HEK293 (cell line): ENCODE measurements around the gene TPM4.

ENCODE experiments used
- CTCF ChIA-PET: fragments of 350-600 bp; formaldehyde crosslinking; extraction: SDS; loops from one replicate; lab custom pipeline; 2021; ENCODE audit warnings: antibody characterized with exemption; lab: Yijun Ruan, JAX
- POLR2A ChIA-PET: fragments of 300-600 bp; formaldehyde crosslinking; extraction: SDS; loops from one replicate; lab custom pipeline; 2020; ENCODE audit warnings: antibody characterized with exemption, inconsistent platforms; lab: Yijun Ruan, JAX
- H3K27ac ChIP-seq: fragments of 200-500 bp; sonication (Bioruptor generic); 2 replicates; pipeline ENCODE4 v1.5.1; 2014; ENCODE audit warnings: low read depth, low read length, control low read depth, inconsistent platforms; ENCODE audit errors: extremely low read depth
- H3K36me3 ChIP-seq, 2 experiments: fragments of 200-500 bp in 1 of 2; sonication (Bioruptor generic) in 1 of 2; 1 replicate in 1 of 2; 2 replicates in 1 of 2; pipeline ENCODE4 v1.5.1; 2014 to 2017; ENCODE audit warnings: inconsistent platforms in 2 of 2, low read length in 2 of 2; ENCODE audit not compliant: control insufficient read depth in 2 of 2, insufficient read depth in 1 of 2
- H3K4me1 ChIP-seq: fragments of 200-500 bp; sonication (Bioruptor generic); 2 replicates; pipeline ENCODE4 v1.5.1; 2014; ENCODE audit warnings: mild to moderate bottlenecking, low read length, inconsistent platforms; ENCODE audit not compliant: control insufficient read depth, insufficient read depth
- H3K4me3 ChIP-seq: 2 replicates; pipeline ENCODE4 v1.5.1; 2011; ENCODE audit warnings: low read depth, mild to moderate bottlenecking, control low read depth, low read length, moderate library complexity
- H3K9me3 ChIP-seq: fragments of 200-500 bp; sonication (Bioruptor generic); 2 replicates; pipeline ENCODE4 v1.5.1; 2014; ENCODE audit warnings: low read depth, low read length, inconsistent platforms; ENCODE audit not compliant: control insufficient read depth, insufficient read depth
- AEBP2 ChIP-seq: fragments of 450-650 bp; formaldehyde crosslinking; IDR thresholded peaks from 2 replicates; pipeline ENCODE4 v1.5.1; 2016; ENCODE audit warnings: missing biosample characterization, missing genetic modification characterization, borderline replicate concordance
- GLI2 ChIP-seq: fragments of 450-650 bp; formaldehyde crosslinking; IDR thresholded peaks from 2 replicates; pipeline ENCODE4; 2017; ENCODE audit warnings: missing biosample characterization, missing genetic modification characterization, low read depth, borderline replicate concordance
- KLF1 ChIP-seq: fragments of 450-650 bp; formaldehyde crosslinking; IDR thresholded peaks from 2 replicates; pipeline ENCODE4 v1.5.1; 2016; ENCODE audit warnings: missing biosample characterization, missing genetic modification characterization
- KLF10 ChIP-seq: fragments of 450-650 bp; IDR thresholded peaks from 2 replicates; pipeline ENCODE4 v1.5.1; 2018; ENCODE audit warnings: missing biosample characterization, mild to moderate bottlenecking, missing genetic modification characterization
- MZF1 ChIP-seq: fragments of 450-650 bp; formaldehyde crosslinking; IDR thresholded peaks from 2 replicates; pipeline ENCODE4 v1.5.1; 2017; ENCODE audit warnings: missing biosample characterization, missing genetic modification characterization, borderline replicate concordance
- REST ChIP-seq: fragments of 450-650 bp; formaldehyde crosslinking; IDR thresholded peaks from 2 replicates; pipeline ENCODE4 v1.5.1; 2016; ENCODE audit warnings: missing biosample characterization, missing genetic modification characterization
- SALL2 ChIP-seq: fragments of 450-650 bp; formaldehyde crosslinking; IDR thresholded peaks from 2 replicates; pipeline ENCODE4 v1.5.0; 2017; ENCODE audit warnings: missing biosample characterization, mild to moderate bottlenecking, missing genetic modification characterization, borderline replicate concordance
- SCRT1 ChIP-seq: fragments of 450-650 bp; formaldehyde crosslinking; IDR thresholded peaks from 2 replicates; pipeline ENCODE4 v1.5.1; 2016; ENCODE audit warnings: missing biosample characterization, missing genetic modification characterization, borderline replicate concordance
- ZBTB1 ChIP-seq: fragments of 450-650 bp; formaldehyde crosslinking; IDR thresholded peaks from 2 replicates; pipeline ENCODE4 v1.5.1; 2016; ENCODE audit warnings: missing biosample characterization, missing genetic modification characterization
- ZBTB26 ChIP-seq: fragments of 450-650 bp; formaldehyde crosslinking; optimal IDR thresholded peaks from 2 replicates; pipeline ENCODE3; 2016; ENCODE audit warnings: missing biosample characterization, mild to moderate bottlenecking, missing genetic modification characterization
- ZFHX2 ChIP-seq: fragments of 450-650 bp; formaldehyde crosslinking; conservative IDR thresholded peaks from 2 replicates; pipeline ENCODE4 v1.5.1; 2016; ENCODE audit warnings: missing biosample characterization, missing genetic modification characterization
- ZFP3 ChIP-seq: fragments of 450-650 bp; formaldehyde crosslinking; IDR thresholded peaks from 2 replicates; pipeline ENCODE4 v1.5.1; 2016; ENCODE audit warnings: low read depth, missing biosample characterization, missing genetic modification characterization
- ZFP37 ChIP-seq: fragments of 450-650 bp; formaldehyde crosslinking; IDR thresholded peaks from 2 replicates; pipeline ENCODE4 v1.5.1; 2016; ENCODE audit warnings: missing biosample characterization, missing genetic modification characterization
- ZNF146 ChIP-seq: fragments of 450-650 bp; formaldehyde crosslinking; IDR thresholded peaks from 2 replicates; pipeline ENCODE4 v1.5.1; 2016; ENCODE audit warnings: missing biosample characterization, missing genetic modification characterization
- ZNF148 ChIP-seq: fragments of 450-650 bp; formaldehyde crosslinking; IDR thresholded peaks from 2 replicates; pipeline ENCODE4 v1.5.0; 2017; ENCODE audit warnings: missing biosample characterization, missing genetic modification characterization, borderline replicate concordance
- ZNF211 ChIP-seq: fragments of 450-650 bp; formaldehyde crosslinking; IDR thresholded peaks from 2 replicates; pipeline ENCODE4 v1.5.1; 2016; ENCODE audit warnings: low read depth, missing biosample characterization, missing genetic modification characterization
- ZNF221 ChIP-seq: fragments of 450-650 bp; formaldehyde crosslinking; IDR thresholded peaks from 2 replicates; pipeline ENCODE4 v1.5.1; 2017; ENCODE audit warnings: missing biosample characterization, missing genetic modification characterization, borderline replicate concordance
- ZNF302 ChIP-seq: fragments of 450-650 bp; formaldehyde crosslinking; IDR thresholded peaks from 2 replicates; pipeline ENCODE4 v1.5.1; 2016; ENCODE audit warnings: missing biosample characterization, missing genetic modification characterization, low read depth
- ZNF335 ChIP-seq: fragments of 450-650 bp; formaldehyde crosslinking; conservative IDR thresholded peaks from 2 replicates; pipeline ENCODE4 v1.5.1; 2016; ENCODE audit warnings: missing biosample characterization, missing genetic modification characterization
- ZNF404 ChIP-seq: fragments of 450-650 bp; formaldehyde crosslinking; IDR thresholded peaks from 2 replicates; pipeline ENCODE4 v1.5.1; 2017; ENCODE audit warnings: missing biosample characterization, missing genetic modification characterization
- ZNF423 ChIP-seq: fragments of 450-650 bp; formaldehyde crosslinking; IDR thresholded peaks from 2 replicates; pipeline ENCODE4 v1.5.1; 2016; ENCODE audit warnings: missing biosample characterization, missing genetic modification characterization
- ZNF521 ChIP-seq: fragments of 450-650 bp; formaldehyde crosslinking; IDR thresholded peaks from 2 replicates; pipeline ENCODE4 v1.5.1; 2017; ENCODE audit warnings: missing biosample characterization, mild to moderate bottlenecking, missing genetic modification characterization
- ZNF585B ChIP-seq: fragments of 450-650 bp; formaldehyde crosslinking; IDR thresholded peaks from 2 replicates; pipeline ENCODE4 v1.5.1; 2016; ENCODE audit warnings: missing biosample characterization, missing genetic modification characterization
- ZNF677 ChIP-seq: fragments of 450-650 bp; IDR thresholded peaks from 2 replicates; pipeline ENCODE4 v1.5.0; 2018; ENCODE audit warnings: missing biosample characterization, mild to moderate bottlenecking, missing genetic modification characterization, moderate library complexity
- ZNF791 ChIP-seq: fragments of 450-650 bp; formaldehyde crosslinking; IDR thresholded peaks from 2 replicates; pipeline ENCODE4 v1.5.1; 2016; ENCODE audit warnings: missing biosample characterization, missing genetic modification characterization
- ZNF843 ChIP-seq: fragments of 450-650 bp; formaldehyde crosslinking; IDR thresholded peaks from 2 replicates; pipeline ENCODE4 v1.5.1; 2016; ENCODE audit warnings: missing biosample characterization, missing genetic modification characterization

The TPM4 gene

GRCh38 chr19:16039545-16039944 lies 36.8 kb upstream of the TPM4 start:
- ChIA-PET POLR2A (interaction anchor here (0.5 kb wide), 1 partner anchor 142 kb away, joined by 4 read pairs; no protein-coding TSS in a partner anchor), CTCF (interaction anchor here (0.6 to 2.8 kb wide), 3 partner anchors 17 to 410 kb away, joined by 3 to 17 read pairs (median 9); no protein-coding TSS in a partner anchor)
- Histone ChIP-seq H3K9me3 (no peaks in the 10 kb centered on the region), H3K27ac (no peak overlapping the region), H3K4me1 (no peaks in the 10 kb centered on the region), H3K36me3 (no peaks in the 10 kb centered on the region), H3K4me3 (no peak overlapping the region)
- TF ChIP-seq MZF1 (tag by site-specific recombination): no peak
- TF ChIP-seq REST (tag by site-specific recombination): no peak
- no peak for TF ChIP-seq ZNF302
- TF ChIP-seq SCRT1: no peak
- TF ChIP-seq ZNF221 (tag by site-specific recombination): no peak
- no peak for TF ChIP-seq ZNF404
- no peak for TF ChIP-seq KLF1 (tag by site-specific recombination)
- no peak for TF ChIP-seq ZNF423 (tag by site-specific recombination)
- TF ChIP-seq ZNF585B (tag by site-specific recombination): no peak
- TF ChIP-seq ZFP3: no peak
- TF ChIP-seq AEBP2 (tag by site-specific recombination): no peak
- no peak for TF ChIP-seq GLI2 (tag by site-specific recombination)
- no peak for TF ChIP-seq ZNF211 (tag by site-specific recombination)
- TF ChIP-seq ZBTB1 (tag by site-specific recombination): no peak
- TF ChIP-seq SALL2 (tag by site-specific recombination): no peak
- no peak for TF ChIP-seq KLF10 (tag by site-specific recombination)
- TF ChIP-seq ZNF335 (tag by site-specific recombination): no peak
- TF ChIP-seq ZNF521 (tag by site-specific recombination): no peak

- Histone ChIP-seq H3K36me3 (no peaks in the 10 kb centered on the region), H3K4me3 (no peak overlapping the region), H3K9me3 (no peaks in the 10 kb centered on the region), H3K4me1 (no peaks in the 10 kb centered on the region), H3K27ac (no peak overlapping the region)
- ChIA-PET POLR2A (interaction anchor here (1.3 kb wide), 1 partner anchor 157 kb away, joined by 4 read pairs; the partner anchor contains the start of gene AP1M1), CTCF (interaction anchor here (0.6 to 2.8 kb wide), 28 partner anchors 10 to 1374 kb away, joined by 3 to 18 read pairs (median 4); partner anchors contain the start of genes FAM32A and OR10H3)
- TF ChIP-seq ZNF791 (tag by site-specific recombination) (no peak), ZNF677 (tag by site-specific recombination) (no peak), AEBP2 (tag by site-specific recombination) (no peak), ZFHX2 (tag by site-specific recombination) (no peak), ZNF146 (tag by site-specific recombination) (no peak), ZNF148 (tag by site-specific recombination) (no peak), ZNF843 (tag by site-specific recombination) (no peak), ZBTB26 (tag by site-specific recombination) (no peak), ZFP37 (no peak)
These were observed 35.7 kb upstream of the TPM4 start for GRCh38 chr19:16040642-16041041.
